HepG2 (cell line): ENCODE data around the gene NCLN. TPM values are rescaled to one million over a fixed set of nuclear protein-coding genes. Genes with fewer than 3 reads are reported as not detected.

Experiments
- ATAC-seq: fragments of 200-7000 bp; cut with Tn5 transposase; 3 replicates; pipeline ENCODE4 v1.9.1; 2020; ENCODE audit warnings: mild to moderate bottlenecking, moderate library complexity
- BruUV-seq: library from RNA; stranded (reverse); fragments of 400-500 nt; replicated peaks from 2 replicates; lab custom pipeline; 2021; lab: Mats Ljungman, UMichigan
- CTCF ChIA-PET: fragments of 300-600 bp; formaldehyde crosslinking; extraction: SDS; loops from one replicate; lab custom pipeline; 2021; ENCODE audit warnings: low total read pairs, inconsistent platforms, low intra/inter-chr PET ratio; lab: Yijun Ruan, JAX
- POLR2A ChIA-PET: fragments of 350-600 bp; sonication (Branson Sonifier 250); formaldehyde crosslinking; loops from one replicate; lab custom pipeline; 2020; ENCODE audit warnings: antibody characterized with exemption, inconsistent platforms; lab: Yijun Ruan, JAX
- DNase-seq: peaks from one replicate; pipeline ENCODE4 v3.0.0-alpha.2; 2015; ENCODE audit warnings: low spot score
- FAIRE-seq: peaks from 3 replicates; lab custom pipeline; 2011; peaks lifted over from hg19 to GRCh38; lab: Jason Lieb, UNC
- H2AFZ ChIP-seq: one replicate; pipeline ENCODE4 v1.6.1; 2011; ENCODE audit warnings: low read length, inconsistent platforms
- H3K27ac ChIP-seq: fragments of 300-600 bp; 3 replicates; pipeline ENCODE4 v1.8.0; 2011; ENCODE audit warnings: mixed run types, mild to moderate bottlenecking, mixed read lengths, low read length, inconsistent platforms; ENCODE audit not compliant: insufficient read depth; ENCODE audit errors: extremely low read length
- H3K27me3 ChIP-seq, 2 experiments: fragments of 200-600 bp in 1 of 2; 2 replicates in 1 of 2; 3 replicates in 1 of 2; pipeline versions ENCODE4 v1.6.0 to v1.8.0; 2011; ENCODE audit warnings: low read length in 2 of 2, mild to moderate bottlenecking in 2 of 2, moderate library complexity in 2 of 2, inconsistent platforms in 1 of 2; ENCODE audit not compliant: insufficient read depth in 2 of 2, control insufficient read depth in 1 of 2
- H3K36me3 ChIP-seq, 2 experiments: fragments of 200-600 bp in 1 of 2; replicated peaks in 1 of 2; 2 replicates in 1 of 2; 3 replicates in 1 of 2; pipeline versions ENCODE4 v1.5.1 to v1.8.0; 2011; ENCODE audit warnings: low read length in 2 of 2, inconsistent platforms in 1 of 2; ENCODE audit not compliant: insufficient read depth in 2 of 2, control insufficient read depth in 1 of 2
- H3K4me1 ChIP-seq: 2 replicates; pipeline ENCODE4 v1.5.1; 2012; ENCODE audit warnings: low read length, inconsistent platforms; ENCODE audit not compliant: insufficient read depth
- H3K4me2 ChIP-seq: 2 replicates; pipeline ENCODE4 v1.6.0; 2011; ENCODE audit warnings: low read depth, low read length, inconsistent platforms
- H3K4me3 ChIP-seq, 3 experiments: fragments of 200-600 bp in 1 of 3; sonication (generic), shearing (Covaris generic) in 1 of 3; replicated peaks in 1 of 3; 2 replicates each; pipeline ENCODE4 v1.5.1; 2011 to 2016; ENCODE audit warnings: low read length in 3 of 3, inconsistent platforms in 2 of 3, low read depth in 2 of 3, mild to moderate bottlenecking in 2 of 3, control low read depth in 1 of 3, mixed read lengths in 1 of 3; ENCODE audit not compliant: insufficient read depth in 1 of 3
- H3K79me2 ChIP-seq: one replicate; pipeline ENCODE4 v1.6.1; 2011; ENCODE audit warnings: low read length, inconsistent platforms; ENCODE audit not compliant: insufficient read depth
- H3K9ac ChIP-seq: 2 replicates; pipeline ENCODE4 v1.6.0; 2011; ENCODE audit warnings: mild to moderate bottlenecking, low read depth, low read length, inconsistent platforms; ENCODE audit not compliant: insufficient read depth
- H3K9me3 ChIP-seq: 2 replicates; pipeline ENCODE4 v1.5.1; 2012; ENCODE audit warnings: mild to moderate bottlenecking, low read length
- H4K20me1 ChIP-seq: 2 replicates; pipeline ENCODE4 v1.6.0; 2011; ENCODE audit warnings: inconsistent platforms, mild to moderate bottlenecking, low read length, moderate library complexity; ENCODE audit not compliant: insufficient read depth
- AGO2 ChIP-seq: fragments of 200-400 bp; formaldehyde crosslinking; optimal IDR thresholded peaks from 2 replicates; pipeline ENCODE3; 2017; ENCODE audit warnings: mild to moderate bottlenecking, low read depth, low read length, moderate library complexity
- BCL6 ChIP-seq: IDR thresholded peaks from 2 replicates; pipeline ENCODE4 v1.6.1; 2016; ENCODE audit warnings: missing genetic modification reagents, missing compliant biosample characterization
- DR1 ChIP-seq: sonication (generic); formaldehyde crosslinking; IDR thresholded peaks from 2 replicates; pipeline ENCODE4 v1.8.0; 2021; ENCODE audit warnings: mild to moderate bottlenecking, missing genetic modification reagents, inconsistent platforms
- EEA1 ChIP-seq: sonication (generic); formaldehyde crosslinking; IDR thresholded peaks from 2 replicates; pipeline ENCODE4 v1.5.1; 2020; ENCODE audit warnings: mild to moderate bottlenecking, missing genetic modification reagents, borderline replicate concordance
- MAFK ChIP-seq, 2 experiments: IDR thresholded peaks in 1 of 2; conservative IDR thresholded peaks in 1 of 2; 2 replicates each; pipeline ENCODE4 v1.6.1; 2011; ENCODE audit warnings: improper control_type of control experiment in 2 of 2, low read length in 2 of 2
- NFYC ChIP-seq: IDR thresholded peaks from 2 replicates; pipeline ENCODE4 v1.6.1; 2016; ENCODE audit warnings: missing genetic modification reagents, missing compliant biosample characterization
- PHF20 ChIP-seq: sonication (generic); formaldehyde crosslinking; IDR thresholded peaks from 2 replicates; pipeline ENCODE4 v1.5.0; 2020; ENCODE audit warnings: mild to moderate bottlenecking, missing genetic modification reagents
- RXRA ChIP-seq: sonication (generic); formaldehyde crosslinking; IDR thresholded peaks from 2 replicates; pipeline ENCODE4 v1.5.1; 2020; ENCODE audit warnings: missing genetic modification reagents
- SP1 ChIP-seq, 2 experiments: fragments of 450-650 bp in 1 of 2; sonication (generic) in 1 of 2; formaldehyde crosslinking in 1 of 2; IDR thresholded peaks; 2 replicates each; pipeline versions ENCODE4 v1.4.0 to v1.6.1; 2016 to 2020; ENCODE audit warnings: missing genetic modification reagents in 1 of 2
- TFE3 ChIP-seq: IDR thresholded peaks from 2 replicates; pipeline ENCODE4 v1.6.1; 2016
- ZBTB38 ChIP-seq: sonication (generic); formaldehyde crosslinking; IDR thresholded peaks from 2 replicates; pipeline ENCODE4 v1.5.1; 2020; ENCODE audit warnings: mild to moderate bottlenecking, missing genetic modification reagents
- ZC3H13 ChIP-seq: sonication (generic); formaldehyde crosslinking; IDR thresholded peaks from 2 replicates; pipeline ENCODE4 v1.8.1; 2023; ENCODE audit warnings: mild to moderate bottlenecking, missing genetic modification reagents, moderate library complexity
- ZFP36L1 ChIP-seq: sonication (generic); formaldehyde crosslinking; IDR thresholded peaks from 2 replicates; pipeline ENCODE4 v1.8.0; 2022; ENCODE audit warnings: mild to moderate bottlenecking, missing genetic modification reagents, moderate library complexity
- ZKSCAN8 ChIP-seq: IDR thresholded peaks from 2 replicates; pipeline ENCODE4 v1.6.1; 2016; ENCODE audit warnings: borderline replicate concordance, missing genetic modification reagents, missing compliant biosample characterization
- ZNF292 ChIP-seq: sonication (generic); formaldehyde crosslinking; IDR thresholded peaks from 2 replicates; pipeline ENCODE4 v1.8.1; 2022; ENCODE audit warnings: mild to moderate bottlenecking, low read depth, missing genetic modification reagents, borderline replicate concordance
- WGBS: methylation state at CpG from one replicate; pipeline ENCODE4 v1.1.6; 2017; ENCODE audit warnings: low lambda C conversion rate; 5-methylcytosine and 5-hydroxymethylcytosine counted together
- in situ Hi-C: cut with HindIII; loops from 2 replicates; pipeline ENCODE4 v1.10.0; 2017; ENCODE audit warnings: low pct_unique_long_range_greater_than_20kb; ENCODE audit not compliant: extremely low pct_ligation_motif_present
- intact Hi-C: fragments of 100-400 bp; cut with micrococcal nuclease; formaldehyde crosslinking; loops from one replicate; pipeline ENCODE4 v1.10.0; 2022; ENCODE audit not compliant: unreplicated experiment
- polyA plus RNA-seq, 8 experiments: library from polyadenylated mRNA; depleted of rRNA in 3 of 8; stranded (reverse) in 7 of 8; unstranded in 1 of 8; fragments of >200 nt; fragmentation: Illumina TruSeq in 4 of 8; extraction: Trizol in 4 of 8; gene quantifications; 2 replicates each; pipeline versions ENCODE4 v1.2.1 to v1.2.3, GENCODE V29; 2011 to 2016; ENCODE audit warnings: low read depth in 4 of 8, missing spikeins in 1 of 8, mixed read lengths in 1 of 8; ENCODE audit not compliant: insufficient read depth in 1 of 8
- total RNA-seq, 5 experiments: library from RNA; depleted of rRNA; stranded (reverse); fragments of >200 nt; fragmentation: Illumina TruSeq; extraction: Trizol; gene quantifications; 2 replicates each; pipeline ENCODE4 v1.2.3, GENCODE V29; 2016; ENCODE audit warnings: low read depth in 1 of 5

The NCLN gene
- total and polyA plus RNA-seq, 2 of the 13 experiments (the other 11 are each of a cell fraction or from before 2014, with no cell fraction given): 42.6 to 56.0 TPM

DNA sequence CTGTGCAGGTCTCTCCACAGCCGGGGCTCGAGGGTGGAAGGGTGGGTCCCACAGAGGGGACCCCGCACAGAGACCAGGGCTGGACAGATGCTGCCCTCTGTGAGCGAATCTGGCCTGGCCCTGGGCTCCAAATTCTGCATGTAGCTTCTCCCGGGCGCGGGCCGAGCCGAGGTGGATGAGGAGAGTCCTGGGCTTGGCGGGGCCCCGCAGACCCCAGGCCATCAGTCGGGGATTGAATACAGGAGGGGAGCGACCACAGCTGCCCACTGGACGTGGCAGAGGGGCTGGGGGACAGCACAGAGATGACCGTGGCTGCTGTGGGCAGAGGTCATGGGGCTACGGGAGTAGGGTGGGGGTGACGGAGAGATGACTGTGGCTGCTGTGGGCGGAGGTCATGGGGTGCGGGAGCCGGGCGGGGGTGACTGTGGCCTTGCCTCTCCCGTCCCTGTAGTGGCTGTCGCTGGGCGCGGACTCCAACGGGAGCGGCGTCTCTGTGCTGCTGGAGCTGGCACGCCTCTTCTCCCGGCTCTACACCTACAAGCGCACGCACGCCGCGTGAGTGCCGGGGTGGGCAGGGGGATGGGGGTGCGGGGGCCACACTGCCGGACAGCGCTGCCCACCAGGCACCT lies 15.5 kb downstream of the NCLN start:
- WGBS: 98% methylated on average over 38 of the region's 39 CpGs
- TF ChIP-seq AGO2 (peak; percentile 70), SP1 (IDR thresholded peaks at IDR 0.05) (no peak), SP1 (CRISPR knock-in tag; IDR thresholded peaks at IDR 0.05) (no peak)
- H3K4me3 ChIP-seq: no peak overlapping the region
- ChIA-PET POLR2A (no interaction called here), CTCF (no interaction called here)
- no TSS peak for BruUV-seq
- DNase-seq (no peak), FAIRE-seq (no peak), ATAC-seq (no peak)
- no peak overlapping the region for H2AFZ ChIP-seq
- H4K20me1 ChIP-seq: no peaks in the 10 kb centered on the region
- no peaks in the 10 kb centered on the region for H3K9me3 ChIP-seq
- no peaks in the 10 kb centered on the region for H3K79me2 ChIP-seq
- H3K4me1 ChIP-seq: no peaks in the 10 kb centered on the region
- H3K9ac ChIP-seq: no peak overlapping the region
- H3K36me3 ChIP-seq: peaks cover 3 to 25% of the 10 kb centered on the region in 2 experiments; a peak in 4 of 5 replicates
- no peaks in the 10 kb centered on the region for H3K27me3 ChIP-seq
- H3K27ac ChIP-seq: no peak overlapping the region
- in situ Hi-C loops: no loop called here
- intact Hi-C loops: no loop called here
- no peak overlapping the region for H3K4me2 ChIP-seq

DNA sequence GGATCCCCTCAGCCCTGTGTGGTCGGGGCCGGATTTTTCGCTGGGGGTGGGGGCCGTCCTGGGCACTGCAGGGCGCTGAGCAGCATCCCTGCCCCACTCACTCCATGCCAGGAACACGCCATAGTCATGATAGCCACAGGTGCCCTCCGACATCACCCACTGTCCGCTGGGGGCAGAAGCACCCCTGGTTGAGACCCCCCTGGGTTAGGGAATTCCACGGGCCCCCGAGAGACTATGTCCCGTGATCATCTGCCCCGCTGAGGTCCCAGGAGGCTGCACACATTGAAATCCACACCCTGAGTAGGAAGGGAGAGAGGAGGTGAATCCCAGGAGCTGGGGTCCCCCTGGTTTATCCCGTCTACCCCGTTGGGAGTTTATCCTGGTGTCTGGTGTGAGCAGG lies 16.2 kb downstream of the NCLN start:
- Histone ChIP-seq H3K9ac (no peak overlapping the region), H3K9me3 (no peaks in the 10 kb centered on the region), H3K36me3 (peaks cover 3 to 26% of the 10 kb centered on the region in 2 experiments; a peak in 4 of 5 replicates), H3K4me3 (no peak overlapping the region), H2AFZ (no peak overlapping the region), H3K79me2 (no peaks in the 10 kb centered on the region), H3K4me2 (no peak overlapping the region), H3K27me3 (no peaks in the 10 kb centered on the region), H4K20me1 (no peaks in the 10 kb centered on the region), H3K27ac (no peak overlapping the region), H3K4me1 (no peaks in the 10 kb centered on the region)
- no TSS peak for BruUV-seq
- CTCF ChIA-PET: no interaction called here
- in situ Hi-C loops: no loop called here
- TF ChIP-seq BCL6 (CRISPR knock-in tag): no peak
- no peak for TF ChIP-seq MAFK (conservative IDR thresholded peaks at IDR 0.05 in 1 of 2, IDR thresholded peaks at IDR 0.05 in 1 of 2; ENCODE audit: low read length in 2 of 2)
- TF ChIP-seq ZC3H13 (CRISPR knock-in tag): no peak
- no peak for TF ChIP-seq RXRA
- no peak for TF ChIP-seq ZBTB38 (CRISPR knock-in tag)
- no peak for TF ChIP-seq ZNF292 (CRISPR knock-in tag)
- no peak for TF ChIP-seq EEA1
- no peak for TF ChIP-seq TFE3
- no peak for TF ChIP-seq ZFP36L1 (CRISPR knock-in tag)
- no peak for TF ChIP-seq DR1 (CRISPR knock-in tag)
- no peak for TF ChIP-seq NFYC (CRISPR knock-in tag)
- no peak for TF ChIP-seq ZKSCAN8
- no peak for TF ChIP-seq PHF20
- no peak for ATAC-seq
- no peak for FAIRE-seq
- POLR2A ChIA-PET: no interaction called here
- 97% methylated on average over 6 of the region's 14 CpGs for WGBS
- intact Hi-C loops: no loop called here
- no peak for DNase-seq
